Activated CD8-positive, alpha-beta memory T cell treated with anti-CD3 and anti-CD28 coated beads for 1 hour (primary cell): ENCODE results near the gene XXYLT1.
A peak's percentile ranks its signal among the peaks of the same experiment; 100 is the strongest.

Source experiments
- DNase-seq, 2 donors: peaks; one replicate each; pipeline ENCODE4 v3.0.0-alpha.2; 2020; ENCODE audit warnings: low read depth in 1 of 2; ENCODE audit errors: extremely low read depth in 1 of 2

XXYLT1 gene

DNA sequence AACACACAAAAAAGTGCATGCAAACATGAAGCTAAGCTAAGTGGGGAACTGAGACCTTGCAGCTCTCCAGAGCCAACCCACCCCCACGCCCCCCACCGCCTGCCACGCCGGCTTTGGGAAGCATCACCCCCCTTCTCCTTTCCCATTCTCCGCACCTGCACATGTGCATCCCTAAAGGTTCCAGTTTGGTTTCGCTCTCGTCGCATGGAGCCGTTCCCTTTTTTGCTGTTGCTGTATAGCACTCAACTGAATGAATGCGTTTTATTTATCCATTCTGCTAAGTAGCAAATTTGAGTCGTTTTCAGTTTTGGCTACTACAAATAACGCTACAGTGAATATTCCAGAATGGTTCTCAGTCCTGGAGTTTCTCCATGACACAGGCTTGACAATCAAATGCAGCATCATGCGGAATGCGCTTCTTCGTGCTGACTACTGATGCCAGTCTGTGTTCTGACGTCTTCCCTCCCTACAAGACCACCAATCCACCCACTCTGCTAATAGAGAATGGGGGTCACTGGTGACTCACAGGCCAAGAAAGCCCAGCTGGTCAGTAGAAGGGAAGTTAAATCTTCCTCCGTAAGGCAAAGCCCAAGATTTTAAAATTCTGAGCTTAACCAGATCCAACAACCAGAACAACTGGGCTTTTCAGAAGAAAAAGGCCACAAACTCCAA is 115.3 kb downstream of the XXYLT1 start:
- DNase-seq, result no peak

GRCh38 chr3:195154793-195155535 is 116.0 kb downstream of the XXYLT1 start:
- no peak for DNase-seq

GRCh38 chr3:195154111-195154791 is 116.7 kb downstream of the XXYLT1 start:
- no peak for DNase-seq

DNA sequence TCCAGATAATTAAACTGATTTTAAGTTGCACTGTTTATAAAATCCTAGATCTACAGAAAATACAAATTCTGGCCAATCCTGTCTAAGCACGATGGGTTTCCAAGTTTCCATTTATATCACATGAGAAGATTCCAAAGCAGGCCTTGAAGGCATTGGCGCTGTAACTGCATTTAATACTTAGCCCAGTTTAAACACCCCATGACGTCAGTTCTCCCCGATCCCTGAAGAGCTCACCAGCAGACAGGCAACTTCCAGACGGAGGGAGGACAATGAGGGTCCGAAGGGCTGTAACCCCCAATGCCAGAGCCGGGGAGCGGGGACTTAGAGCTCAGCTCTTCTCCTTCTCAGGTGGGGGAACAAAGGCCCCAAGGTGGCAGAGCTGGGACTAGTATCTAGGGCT is 117.3 kb downstream of the XXYLT1 start:
- DNase-seq, result no peak

GRCh38 chr3:195153130-195153529 is 117.8 kb downstream of the XXYLT1 start:
- DNase-seq, result no peak

GRCh38 chr3:195151866-195152541 is 119.0 kb downstream of the XXYLT1 start:
- DNase-seq, result no peak

- no peak for DNase-seq
Observed at GRCh38 chr3:195151402-195151801, 119.6 kb downstream of the XXYLT1 start.

- peak in 1 of 2 donors; percentile 5 for DNase-seq
Observed at GRCh38 chr3:195150181-195151118, 120.5 kb downstream of the XXYLT1 start.

GRCh38 chr3:195149292-195150030 is 121.5 kb downstream of the XXYLT1 start:
- DNase-seq, result no peak

- DNase-seq, result no peak
Observed at GRCh38 chr3:195148549-195148948, 122.4 kb downstream of the XXYLT1 start.

GRCh38 chr3:195147649-195148080 is 123.3 kb downstream of the XXYLT1 start:
- DNase-seq, result no peak

GRCh38 chr3:195146131-195146530 is 124.8 kb downstream of the XXYLT1 start:
- DNase-seq, result no peak

- no peak for DNase-seq
Observed at GRCh38 chr3:195145579-195145978, 125.4 kb downstream of the XXYLT1 start.

- DNase-seq, result no peak
Observed at GRCh38 chr3:195143221-195143620, 127.7 kb downstream of the XXYLT1 start.

DNA sequence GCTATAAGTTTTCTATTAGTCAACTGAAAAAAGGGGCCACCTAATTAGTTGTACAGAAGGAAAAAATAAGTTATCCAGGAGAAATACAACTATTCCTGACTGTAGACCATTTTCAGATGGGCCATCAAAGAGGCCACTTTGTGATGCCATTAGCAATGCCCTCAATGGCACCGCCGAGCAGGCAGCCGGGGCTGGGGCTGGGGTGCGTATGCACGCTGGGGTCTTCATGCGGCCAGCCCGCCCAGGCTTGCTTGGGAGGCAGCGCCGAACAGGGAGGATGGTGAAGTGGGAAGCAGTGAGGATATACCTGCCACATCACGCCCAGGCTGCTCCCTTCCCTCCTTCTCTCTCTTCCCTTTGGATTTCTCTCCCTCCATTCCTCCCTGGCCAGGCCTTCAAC is 128.4 kb downstream of the XXYLT1 start:
- no peak for DNase-seq

GRCh38 chr3:195140816-195141793 is 129.9 kb downstream of the XXYLT1 start:
- no peak for DNase-seq

DNA sequence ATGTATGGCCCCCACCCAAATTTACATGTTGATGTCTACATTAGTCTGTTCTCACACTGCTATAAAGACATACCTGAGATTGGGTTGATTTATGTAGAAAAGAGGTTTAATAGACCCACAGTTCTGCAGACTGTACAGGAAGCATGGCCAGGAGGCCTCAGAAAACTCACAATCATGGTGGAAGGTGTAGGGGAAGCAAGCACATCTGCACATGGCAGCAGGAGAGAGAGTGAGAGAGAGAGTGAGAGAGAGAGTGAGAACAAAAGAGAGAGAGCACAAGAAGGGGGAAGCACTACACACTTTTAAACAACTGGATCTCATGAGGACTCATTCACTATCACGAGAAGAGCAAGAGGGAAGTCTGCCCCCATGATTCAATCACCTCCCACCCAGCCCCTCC is 130.5 kb downstream of the XXYLT1 start:
- no peak for DNase-seq

DNA sequence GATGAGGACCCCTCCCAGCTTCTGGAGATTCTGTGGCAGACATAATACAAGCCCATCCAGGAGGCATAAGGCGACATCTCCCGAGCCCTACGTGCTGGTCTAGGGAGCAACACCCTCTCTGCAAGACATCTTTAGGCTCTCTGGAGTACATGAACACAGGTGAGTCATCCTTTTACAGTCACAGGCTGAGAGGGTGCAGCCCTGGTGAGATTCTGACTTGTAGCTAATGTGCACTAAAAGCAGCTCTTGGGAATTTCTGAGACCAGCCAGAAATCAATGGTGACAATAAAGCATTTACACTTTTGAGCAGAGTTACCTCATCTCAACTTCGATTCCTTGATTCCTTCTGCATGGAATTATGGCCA is 131.1 kb downstream of the XXYLT1 start:
- no peak for DNase-seq
